Measurements from ENCODE around the gene TARS3.
A peak's percentile ranks its signal among the peaks of the same experiment; 100 is the strongest.

TARS3 gene

DNA sequence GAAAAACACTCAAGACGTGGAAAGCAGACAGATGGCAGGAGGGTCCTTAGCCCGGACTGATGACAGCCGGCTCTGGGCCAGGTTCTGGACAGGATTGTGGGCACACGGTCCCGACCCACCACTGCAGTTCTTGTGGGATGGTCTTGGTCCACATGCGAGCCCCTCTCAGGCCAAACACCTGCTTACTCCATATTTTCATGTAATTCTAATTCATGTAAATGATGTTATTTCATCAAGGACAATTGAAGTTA, 104.7 kb downstream of the TARS3 start:
- DNase-seq, result no peak

DNA sequence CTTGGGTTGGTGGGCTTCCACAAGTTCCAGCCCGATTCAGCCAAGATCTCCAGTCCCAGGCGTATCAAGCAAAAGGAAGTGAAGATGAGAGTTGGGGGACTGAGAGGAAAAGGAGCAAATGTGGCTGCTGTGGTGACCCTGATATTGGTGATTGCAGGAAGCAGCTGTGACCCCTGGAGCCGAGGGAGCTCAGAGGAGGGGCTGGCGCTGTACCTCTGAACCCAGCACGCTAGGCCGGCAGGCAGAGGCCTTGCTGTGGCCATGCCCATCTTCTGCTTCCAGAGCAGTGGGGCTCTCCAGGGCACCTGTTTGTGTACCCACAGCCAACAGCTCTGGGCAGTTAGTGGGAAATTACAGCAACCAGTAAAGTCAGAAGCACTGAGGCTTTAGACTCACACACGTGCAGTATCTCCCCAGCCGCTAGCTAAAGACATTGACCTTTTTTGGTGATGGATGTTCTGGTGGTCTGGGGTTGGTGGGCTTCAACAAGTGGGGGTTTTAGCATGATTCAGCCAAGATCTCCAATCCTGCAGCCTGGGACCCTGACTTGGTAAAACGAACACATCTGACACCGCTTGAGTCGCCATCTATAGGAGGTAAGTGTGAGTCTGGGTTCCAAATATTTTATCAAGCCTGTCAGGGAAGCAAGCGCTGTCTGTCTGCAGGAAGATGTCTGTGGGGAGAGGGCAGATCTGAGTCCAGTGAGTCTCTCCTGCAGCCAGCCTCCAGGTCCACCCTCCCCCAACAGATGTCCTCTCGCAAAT, 105.2 kb downstream of the TARS3 start:
- DNase-seq, result no peak

- DNase-seq, result no peak
Measured at GRCh38 chr15:101618076-101618475, 106.2 kb downstream of the TARS3 start.

GRCh38 chr15:101617390-101617965, 106.8 kb downstream of the TARS3 start:
- DNase-seq, result no peak

- DNase-seq, result peak; percentile 72
Measured at GRCh38 chr15:101615986-101616848, 108.1 kb downstream of the TARS3 start.

DNA sequence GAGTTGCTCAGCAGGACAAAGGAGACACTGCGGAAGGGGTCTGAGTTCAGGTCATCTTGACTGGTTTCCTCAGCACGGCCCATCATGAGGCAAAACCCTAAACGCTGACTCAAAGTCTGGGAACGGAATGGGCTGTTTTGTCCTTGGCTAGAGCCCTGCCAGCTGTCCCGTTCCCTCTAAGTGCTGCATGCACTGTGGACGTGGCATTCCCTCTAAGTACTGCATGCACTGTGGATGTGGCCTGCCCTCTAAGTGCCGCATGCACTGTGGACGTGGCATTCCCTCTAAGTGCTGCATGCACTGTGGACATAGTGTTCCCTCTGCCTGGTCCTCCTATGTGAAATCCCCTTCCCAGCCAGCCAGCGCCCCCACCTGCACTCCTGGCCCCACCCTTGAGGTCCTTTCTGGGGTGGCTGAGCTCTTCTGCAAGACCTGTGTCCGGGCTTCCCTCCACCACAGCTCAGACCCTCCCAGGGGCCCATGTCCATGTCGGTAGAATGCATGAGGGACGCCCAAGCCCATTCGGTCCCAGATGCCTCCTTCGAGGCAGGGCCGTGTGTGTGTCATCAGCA, 108.8 kb downstream of the TARS3 start:
- DNase-seq, result no peak

DNA sequence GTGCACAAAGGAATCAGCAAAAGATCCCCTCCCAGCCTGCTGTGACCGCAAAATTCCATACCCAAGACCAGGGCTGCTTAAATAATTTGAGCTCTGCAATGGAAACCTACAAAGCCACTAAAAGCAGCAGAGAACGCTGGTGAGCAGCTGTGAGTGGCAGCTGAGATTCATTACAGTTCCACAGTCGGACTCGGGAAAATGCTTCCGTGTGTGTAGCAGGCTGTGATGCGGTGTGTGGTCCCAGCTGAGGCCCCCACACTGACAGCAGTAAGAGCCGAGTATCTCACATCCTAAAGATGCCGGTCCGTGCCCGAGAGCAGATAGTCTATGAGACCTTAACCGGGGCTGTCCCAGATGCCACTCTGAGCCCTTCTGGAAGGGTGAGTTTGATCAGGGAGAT, 109.5 kb downstream of the TARS3 start:
- DNase-seq, result no peak

GRCh38 chr15:101614001-101614585, 110.2 kb downstream of the TARS3 start:
- DNase-seq, result no peak

GRCh38 chr15:101613130-101614000, 110.9 kb downstream of the TARS3 start:
- peak; percentile 68 for DNase-seq

GRCh38 chr15:101612676-101613075, 111.6 kb downstream of the TARS3 start:
- DNase-seq, result no peak

- DNase-seq, result no peak
Measured at GRCh38 chr15:101611580-101612299, 112.5 kb downstream of the TARS3 start.

- no peak for DNase-seq
Measured at GRCh38 chr15:101611007-101611406, 113.3 kb downstream of the TARS3 start.

DNA sequence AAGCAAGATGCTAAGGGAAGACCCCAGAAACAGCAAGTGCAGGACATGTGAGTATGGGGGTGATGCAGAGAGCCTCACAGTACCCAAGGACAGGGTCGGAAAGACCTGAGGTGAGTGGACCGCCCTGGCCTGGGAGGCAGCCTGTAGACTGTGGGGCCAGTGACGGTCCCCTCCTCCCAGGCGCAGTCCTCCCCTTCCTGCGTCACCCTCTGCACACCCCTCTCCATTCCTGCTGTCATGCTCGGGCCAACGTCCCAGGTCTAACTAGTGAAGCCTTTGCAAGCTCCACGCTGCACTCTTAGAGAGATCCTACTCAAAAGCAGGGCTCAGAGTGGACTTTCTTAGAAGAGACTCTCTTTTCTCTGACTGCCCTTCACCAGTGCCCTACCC, 113.7 kb downstream of the TARS3 start:
- no peak for DNase-seq

DNA sequence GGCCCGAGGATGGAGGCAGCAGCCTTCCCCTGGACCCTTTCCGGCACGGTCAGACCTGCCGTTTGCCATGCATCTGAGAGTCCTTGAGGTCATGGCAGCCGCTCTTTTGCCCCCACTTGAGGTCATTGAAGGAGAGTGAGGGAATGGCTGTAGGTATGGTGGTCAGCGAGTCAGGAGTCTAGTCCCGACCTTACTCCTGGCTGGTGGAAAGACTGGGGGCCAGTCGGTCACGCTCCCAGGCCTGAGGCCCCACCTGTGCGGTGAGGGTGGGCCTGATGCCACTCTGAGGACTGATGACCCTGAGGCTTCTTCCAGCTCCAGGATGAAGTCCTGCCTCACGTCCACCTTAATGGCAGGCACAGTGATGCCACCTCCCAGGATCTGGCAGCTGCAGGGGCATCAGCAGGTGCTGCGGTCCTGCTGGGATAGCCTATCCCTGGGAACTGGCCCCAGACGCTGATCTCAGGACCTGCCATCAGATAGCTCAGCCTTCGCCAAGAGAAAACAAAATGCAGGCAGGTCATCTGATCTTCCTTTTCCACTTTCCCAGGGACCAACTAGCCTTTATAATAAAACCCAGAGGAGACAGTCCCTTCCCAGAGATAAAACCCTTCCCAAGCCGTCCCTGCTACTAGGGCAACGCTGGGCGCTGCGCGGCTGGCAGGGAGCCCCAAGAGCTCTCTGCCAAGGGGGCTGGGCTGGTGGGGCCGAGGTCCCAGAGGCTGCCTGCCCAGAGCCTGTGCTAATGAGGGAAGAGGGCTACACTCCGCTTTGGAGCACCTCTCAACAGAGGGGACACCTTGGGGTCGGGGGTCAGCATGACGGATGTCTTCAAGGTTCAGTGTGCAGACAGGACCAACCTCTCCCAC, 114.3 kb downstream of the TARS3 start:
- DNase-seq, result no peak

DNA sequence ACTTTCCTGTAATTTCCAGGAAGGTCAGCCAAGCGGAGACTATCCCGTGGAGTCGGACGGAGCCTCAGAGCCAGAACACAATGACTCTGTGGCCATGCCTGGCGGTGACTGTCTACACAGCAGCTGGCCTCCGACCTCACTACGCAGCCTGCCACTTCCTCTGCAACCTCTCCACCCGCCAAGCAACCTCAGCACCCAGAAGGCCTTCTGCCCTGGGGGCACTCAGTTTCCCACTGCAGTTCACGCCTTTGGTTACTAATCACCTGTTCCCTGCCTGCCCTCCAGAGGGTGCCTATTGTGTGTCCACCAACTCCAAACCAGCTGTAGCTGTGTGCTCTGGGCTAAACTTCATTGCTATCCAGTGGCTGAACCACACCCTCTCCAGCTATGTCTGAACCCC, 116.1 kb downstream of the TARS3 start:
- DNase-seq, result no peak

DNA sequence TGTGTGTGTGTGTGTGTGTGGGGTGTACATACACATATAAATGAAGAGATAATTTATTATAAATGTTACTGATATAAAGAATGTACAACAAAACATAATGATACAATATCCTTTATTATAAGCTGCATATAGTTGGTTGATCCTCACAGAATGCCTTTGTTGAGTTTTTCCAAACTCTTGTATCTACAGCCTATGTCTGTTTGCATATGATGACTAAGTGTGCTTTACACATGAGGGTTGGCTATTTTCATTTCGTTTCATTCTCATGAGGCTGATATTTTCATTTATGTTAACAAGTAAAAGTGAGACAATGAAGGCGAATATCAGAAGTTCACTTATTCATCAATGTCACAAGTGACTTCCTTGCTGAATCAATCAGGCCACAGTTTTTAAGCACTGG, 117.2 kb downstream of the TARS3 start:
- no peak for DNase-seq

GRCh38 chr15:101604124-101604874, 120.0 kb downstream of the TARS3 start:
- no peak for DNase-seq

Data from femur (tissue), 1 donor.